Measurements from ENCODE around the gene SEMA4D. TPM values are rescaled to one million over a fixed set of nuclear protein-coding genes. Genes with fewer than 3 reads are reported as not detected.

SEMA4D gene
- total RNA-seq, 1 experiment from 2014 or later: 4.5 TPM

GRCh38 chr9:89412951-89413350, 85.0 kb downstream of the SEMA4D start:
- in situ Hi-C loops (cut with HindIII; ENCODE audit: low pct_unique_long_range_greater_than_20kb, low sequenced_read_pairs): no loop called here
- no peak for DNase-seq (ENCODE audit: low read depth)

- in situ Hi-C loops (cut with HindIII; ENCODE audit: low pct_unique_long_range_greater_than_20kb, low sequenced_read_pairs): no loop called here
- no peak for DNase-seq (ENCODE audit: low read depth)
These were observed 85.4 kb downstream of the SEMA4D start for GRCh38 chr9:89412541-89412940.

GRCh38 chr9:89411759-89412158, 86.2 kb downstream of the SEMA4D start:
- in situ Hi-C loops (cut with HindIII; ENCODE audit: low pct_unique_long_range_greater_than_20kb, low sequenced_read_pairs): no loop called here
- no peak for DNase-seq (ENCODE audit: low read depth)

- in situ Hi-C loops (cut with HindIII; ENCODE audit: low pct_unique_long_range_greater_than_20kb, low sequenced_read_pairs): no loop called here
- DNase-seq (ENCODE audit: low read depth): no peak
These were observed 87.1 kb downstream of the SEMA4D start for GRCh38 chr9:89410641-89411350.

GRCh38 chr9:89410022-89410421, 87.9 kb downstream of the SEMA4D start:
- in situ Hi-C loops (cut with HindIII; ENCODE audit: low pct_unique_long_range_greater_than_20kb, low sequenced_read_pairs): no loop called here
- DNase-seq (ENCODE audit: low read depth): no peak

GRCh38 chr9:89409466-89409865, 88.4 kb downstream of the SEMA4D start:
- in situ Hi-C loops (cut with HindIII; ENCODE audit: low pct_unique_long_range_greater_than_20kb, low sequenced_read_pairs): no loop called here
- no peak for DNase-seq (ENCODE audit: low read depth)

GRCh38 chr9:89408628-89409101, 89.2 kb downstream of the SEMA4D start:
- in situ Hi-C loops (cut with HindIII; ENCODE audit: low pct_unique_long_range_greater_than_20kb, low sequenced_read_pairs): no loop called here

GRCh38 chr9:89407070-89407469, 90.8 kb downstream of the SEMA4D start:
- DNase-seq (ENCODE audit: low read depth): no peak
- in situ Hi-C loops (cut with HindIII; ENCODE audit: low pct_unique_long_range_greater_than_20kb, low sequenced_read_pairs): no loop called here

More at GRCh38 chr9:89408628-89409101, 89.2 kb downstream of the SEMA4D start:
- peak; percentile 33 for DNase-seq (ENCODE audit: low read depth)

GRCh38 chr9:89405826-89406225, 92.1 kb downstream of the SEMA4D start:
- in situ Hi-C loops (cut with HindIII; ENCODE audit: low pct_unique_long_range_greater_than_20kb, low sequenced_read_pairs): no loop called here
- no peak for DNase-seq (ENCODE audit: low read depth)

GRCh38 chr9:89404074-89404473, 93.8 kb downstream of the SEMA4D start:
- in situ Hi-C loops (cut with HindIII; ENCODE audit: low pct_unique_long_range_greater_than_20kb, low sequenced_read_pairs): no loop called here
- no peak for DNase-seq (ENCODE audit: low read depth)

- in situ Hi-C loops (cut with HindIII; ENCODE audit: low pct_unique_long_range_greater_than_20kb, low sequenced_read_pairs): no loop called here
- DNase-seq (ENCODE audit: low read depth): no peak
These were observed 95.1 kb downstream of the SEMA4D start for GRCh38 chr9:89402695-89403427.

GRCh38 chr9:89400403-89401116, 97.4 kb downstream of the SEMA4D start:
- no peak for DNase-seq (ENCODE audit: low read depth)
- in situ Hi-C loops (cut with HindIII; ENCODE audit: low pct_unique_long_range_greater_than_20kb, low sequenced_read_pairs): no loop called here

GRCh38 chr9:89398621-89399020, 99.3 kb downstream of the SEMA4D start:
- in situ Hi-C loops (cut with HindIII; ENCODE audit: low pct_unique_long_range_greater_than_20kb, low sequenced_read_pairs): no loop called here
- DNase-seq (ENCODE audit: low read depth): no peak

GRCh38 chr9:89397471-89397870, 100.4 kb downstream of the SEMA4D start:
- no peak for DNase-seq (ENCODE audit: low read depth)
- in situ Hi-C loops (cut with HindIII; ENCODE audit: low pct_unique_long_range_greater_than_20kb, low sequenced_read_pairs): no loop called here

- peak; percentile 25 for DNase-seq (ENCODE audit: low read depth)
- in situ Hi-C loops (cut with HindIII; ENCODE audit: low pct_unique_long_range_greater_than_20kb, low sequenced_read_pairs): no loop called here
These were observed 101.8 kb downstream of the SEMA4D start for GRCh38 chr9:89395931-89396710.

- DNase-seq (ENCODE audit: low read depth): no peak
- in situ Hi-C loops (cut with HindIII; ENCODE audit: low pct_unique_long_range_greater_than_20kb, low sequenced_read_pairs): no loop called here
These were observed 103.5 kb downstream of the SEMA4D start for GRCh38 chr9:89394412-89394811.

- DNase-seq (ENCODE audit: low read depth): no peak
- in situ Hi-C loops (cut with HindIII; ENCODE audit: low pct_unique_long_range_greater_than_20kb, low sequenced_read_pairs): no loop called here
These were observed 106.3 kb downstream of the SEMA4D start for GRCh38 chr9:89391585-89391984.

- DNase-seq (ENCODE audit: low read depth): no peak
- in situ Hi-C loops (cut with HindIII; ENCODE audit: low pct_unique_long_range_greater_than_20kb, low sequenced_read_pairs): no loop called here
These were observed 107.3 kb downstream of the SEMA4D start for GRCh38 chr9:89390578-89391116.

Measured in Caki2 (cell line).